Calu3 (cell line): ENCODE results near the gene P4HA3. TPM values are rescaled to one million over a fixed set of nuclear protein-coding genes. Genes with fewer than 3 reads are reported as not detected.

ENCODE experiments used
- BruUV-seq: library from RNA; stranded (reverse); fragments of 400-500 nt; replicated peaks from 2 replicates; lab custom pipeline; 2021; lab: Mats Ljungman, UMichigan
- CTCF ChIA-PET: fragments of 300-600 bp; sonication (Branson Sonifier 250); formaldehyde crosslinking; loops from one replicate; lab custom pipeline; 2022; ENCODE audit warnings: antibody characterized with exemption; lab: Charles Lee
- DNase-seq: peaks from one replicate; pipeline ENCODE4 v3.0.0; 2022
- H3K27ac Mint-ChIP-seq: one replicate; pipeline ENCODE4 v1.8.0; 2022; ENCODE audit warnings: mixed read lengths; ENCODE audit not compliant: unreplicated experiment
- H3K27me3 Mint-ChIP-seq: one replicate; pipeline ENCODE4 v1.8.0; 2022; ENCODE audit warnings: mixed read lengths; ENCODE audit not compliant: unreplicated experiment
- H3K36me3 Mint-ChIP-seq: one replicate; pipeline ENCODE4 v1.8.0; 2022; ENCODE audit warnings: mild to moderate bottlenecking, moderate library complexity, mixed read lengths; ENCODE audit not compliant: insufficient read depth, unreplicated experiment
- H3K4me1 Mint-ChIP-seq: one replicate; pipeline ENCODE4 v1.8.0; 2022; ENCODE audit warnings: mild to moderate bottlenecking, low read depth, mixed read lengths; ENCODE audit not compliant: unreplicated experiment
- H3K4me3 Mint-ChIP-seq: one replicate; pipeline ENCODE4 v1.8.0; 2022; ENCODE audit warnings: mild to moderate bottlenecking, low read depth, moderate library complexity, mixed read lengths; ENCODE audit not compliant: unreplicated experiment
- H3K9me3 Mint-ChIP-seq: one replicate; pipeline ENCODE4 v1.8.0; 2022; ENCODE audit warnings: low read depth, mixed read lengths; ENCODE audit not compliant: unreplicated experiment
- CTCF ChIP-seq: fragments of 200-600 bp; IDR thresholded peaks from one replicate; pipeline ENCODE4 v1.8.0; 2022; ENCODE audit warnings: antibody characterized with exemption; ENCODE audit not compliant: unreplicated experiment
- intact Hi-C: fragments of 100-400 bp; cut with micrococcal nuclease; formaldehyde crosslinking; loops from one replicate; pipeline ENCODE4 v1.10.0; 2022; ENCODE audit not compliant: unreplicated experiment
- total RNA-seq: library from RNA; stranded (reverse); gene quantifications from 2 replicates; pipeline ENCODE4 v1.2.3, GENCODE V29; 2022

Gene P4HA3
- total RNA-seq, 1 experiment from 2014 or later, result not detected

GRCh38 chr11:74306435-74307175 is 4.8 kb downstream of the P4HA3 start:
- TF ChIP-seq CTCF, result no peak
- DNase-seq, result no peak
- intact Hi-C loops, result no loop called here
- CTCF ChIA-PET, result no interaction called here
- Mint-ChIP-seq H3K36me3 (no peaks in the 10 kb centered on the region), H3K27ac (no peak overlapping the region), H3K4me3 (no peak overlapping the region), H3K9me3 (no peaks in the 10 kb centered on the region), H3K4me1 (no peaks in the 10 kb centered on the region), H3K27me3 (peaks cover 70% of the 10 kb centered on the region)
- no TSS peak for BruUV-seq

DNA sequence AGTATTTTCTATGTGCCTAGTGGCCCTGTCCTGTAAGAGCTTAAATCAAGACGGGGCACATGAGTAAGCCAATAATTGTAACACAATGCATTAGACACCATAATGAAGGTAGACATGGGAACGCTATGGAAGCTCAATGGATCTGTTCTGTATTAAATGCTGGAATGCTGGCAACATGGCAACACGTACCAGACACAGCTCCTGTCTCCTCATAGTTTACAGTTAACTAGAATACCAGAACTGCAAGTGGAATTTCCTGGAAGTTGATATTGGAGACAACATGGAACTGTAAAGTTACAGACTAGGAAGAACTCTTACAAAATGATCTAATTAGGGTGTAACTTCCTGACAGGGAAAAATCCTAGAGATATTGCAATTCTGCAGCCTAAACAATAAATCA is 12.4 kb downstream of the P4HA3 start:
- H3K36me3 Mint-ChIP-seq, result no peaks in the 10 kb centered on the region
- no peak overlapping the region for H3K27ac Mint-ChIP-seq
- intact Hi-C loops, result no loop called here
- H3K27me3 Mint-ChIP-seq, result peaks cover 25% of the 10 kb centered on the region
- no peak overlapping the region for H3K4me3 Mint-ChIP-seq
- CTCF ChIA-PET, result interaction anchor here (0.7 kb wide), 1 partner anchor 1956 kb away, joined by 6 read pairs; no protein-coding TSS in a partner anchor
- peaks cover 2% of the 10 kb centered on the region for H3K9me3 Mint-ChIP-seq
- DNase-seq, result no peak
- no peak for TF ChIP-seq CTCF
- no peaks in the 10 kb centered on the region for H3K4me1 Mint-ChIP-seq
- no TSS peak for BruUV-seq

DNA sequence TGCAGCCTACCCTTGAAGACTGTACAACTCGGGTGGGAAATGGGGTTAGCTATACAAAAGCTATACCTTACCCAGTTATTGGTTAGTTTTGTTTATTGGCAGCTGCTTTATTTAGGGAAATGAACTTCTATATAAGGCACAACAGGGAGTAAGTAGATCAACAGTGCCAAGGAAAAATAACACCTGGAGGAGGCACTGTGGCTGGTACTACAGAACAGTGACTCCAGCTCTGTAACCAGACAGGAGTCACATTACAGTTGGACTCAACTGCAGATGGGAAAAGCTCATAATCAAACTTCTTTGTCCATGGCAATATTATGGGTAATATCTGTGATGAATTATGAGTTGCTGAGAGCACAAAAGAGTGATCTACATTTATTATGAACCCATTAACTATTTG is 14.0 kb downstream of the P4HA3 start:
- no peak for TF ChIP-seq CTCF
- H3K36me3 Mint-ChIP-seq, result no peaks in the 10 kb centered on the region
- H3K27me3 Mint-ChIP-seq, result peaks cover 36% of the 10 kb centered on the region
- H3K4me1 Mint-ChIP-seq, result no peaks in the 10 kb centered on the region
- intact Hi-C loops, result no loop called here
- CTCF ChIA-PET, result no interaction called here
- peaks cover 2% of the 10 kb centered on the region for H3K9me3 Mint-ChIP-seq
- DNase-seq, result no peak
- H3K27ac Mint-ChIP-seq, result no peak overlapping the region
- no peak overlapping the region for H3K4me3 Mint-ChIP-seq
- no TSS peak for BruUV-seq

- BruUV-seq, result no TSS peak
- CTCF ChIA-PET, result no interaction called here
- H3K36me3 Mint-ChIP-seq, result no peaks in the 10 kb centered on the region
- peaks cover 24% of the 10 kb centered on the region for H3K27me3 Mint-ChIP-seq
- no peak overlapping the region for H3K4me3 Mint-ChIP-seq
- no peak for DNase-seq
- no peak overlapping the region for H3K27ac Mint-ChIP-seq
- H3K9me3 Mint-ChIP-seq, result no peaks in the 10 kb centered on the region
- intact Hi-C loops, result no loop called here
- no peaks in the 10 kb centered on the region for H3K4me1 Mint-ChIP-seq
- no peak for TF ChIP-seq CTCF
Observed at GRCh38 chr11:74288911-74289310, 22.5 kb downstream of the P4HA3 start.
